Left renal cortex interstitium (tissue), 4 donors: ENCODE results near the gene GADD45GIP1. TPM values are rescaled to one million over a fixed set of nuclear protein-coding genes. Genes with fewer than 3 reads are reported as not detected.

Experiments
- DNase-seq, 4 donors: peaks; one replicate each; pipeline ENCODE4 v3.0.0-alpha.2; 2013; ENCODE audit warnings: low read depth in 4 of 4, low spot score in 2 of 4, missing footprints in 1 of 4
- polyA plus RNA-seq, 4 donors: library from polyadenylated mRNA; unstranded; fragments of 120-200 nt; gene quantifications; one replicate each; pipeline ENCODE4 v1.2.1, GENCODE V29; 2013; ENCODE audit not compliant: insufficient read length in 4 of 4

GADD45GIP1 gene
- 10 to 100 TPM; 29.9 to 54.1 (median 39.2) TPM for polyA plus RNA-seq

DNA sequence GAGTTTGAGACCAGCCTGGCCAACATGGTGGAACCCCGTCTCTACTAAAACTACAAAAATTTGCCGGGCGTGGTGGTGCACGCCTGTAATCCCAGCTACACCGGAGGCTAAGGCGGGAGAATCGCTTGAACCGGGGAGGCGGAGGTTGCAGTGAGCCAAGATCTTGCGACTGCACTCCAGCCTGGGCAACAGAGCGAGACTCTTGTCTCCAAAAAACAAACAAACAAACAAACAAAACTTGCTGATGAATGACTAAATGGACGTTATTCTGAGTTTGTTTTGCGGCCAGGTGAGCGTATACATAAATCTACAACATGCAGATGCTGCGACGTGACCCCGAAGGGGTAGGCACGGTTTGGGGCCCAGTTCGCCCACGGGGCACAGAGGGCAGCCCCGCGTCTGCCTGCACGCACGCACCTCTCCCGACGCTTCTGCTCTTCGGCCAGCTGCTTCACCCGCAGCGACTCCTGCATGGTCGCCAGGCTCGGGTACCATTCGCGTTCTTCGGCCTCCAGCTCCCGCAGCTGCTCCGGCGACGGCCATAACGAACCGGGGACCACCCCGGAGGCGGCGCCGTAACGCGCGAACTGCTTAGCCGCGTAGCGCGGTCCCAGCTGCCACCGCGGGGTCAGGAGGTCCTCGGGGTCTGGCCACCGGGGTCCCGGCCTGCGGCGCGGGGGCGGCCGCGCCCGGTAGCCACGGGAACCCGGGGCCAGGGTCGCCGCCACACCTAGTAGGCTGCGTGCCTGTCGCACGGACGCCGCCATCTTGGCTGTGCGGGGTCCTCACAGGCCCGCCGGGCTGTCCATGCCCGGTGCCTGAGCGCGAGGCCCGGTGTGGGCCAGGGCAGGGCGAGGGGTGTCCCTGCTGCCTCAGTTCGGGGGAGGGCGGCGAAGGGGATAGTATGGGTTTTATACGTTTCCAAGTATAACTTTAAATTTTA, at the start of gene GADD45GIP1:
Gene GADD45GIP1 (minus strand): TSS at position 778 of the 943 bp plus-strand sequence. CDS start 11 bp downstream, at position 767.
- DNase-seq = peak in 2 of 4 donors; percentile 52 to 66

DNA sequence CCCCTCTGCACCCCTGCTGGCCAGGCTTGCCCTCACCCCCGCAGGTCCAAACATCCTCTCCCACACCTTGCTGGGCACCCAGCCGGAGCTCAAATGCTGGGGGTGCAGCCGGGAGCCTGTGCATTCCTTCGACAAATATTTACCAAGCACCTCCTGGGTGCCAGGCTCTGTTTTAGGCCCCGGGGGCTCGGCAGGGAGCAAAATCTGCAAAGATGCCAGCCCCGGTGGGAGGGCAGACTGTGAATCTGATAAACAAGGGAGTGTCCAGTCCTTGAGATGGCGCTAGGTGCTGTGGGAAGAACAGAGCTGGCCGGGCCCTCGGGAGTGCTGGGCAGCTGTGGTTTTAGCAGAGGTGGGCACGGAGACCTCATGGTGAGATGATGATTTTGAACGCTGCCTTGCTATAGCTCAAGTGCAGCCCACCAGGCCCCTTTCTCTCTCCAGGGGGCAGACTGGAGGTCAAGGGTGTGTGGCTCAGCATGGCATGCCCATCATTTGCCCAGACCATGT, 48.9 kb upstream of the GADD45GIP1 start:
- DNase-seq = no peak

DNA sequence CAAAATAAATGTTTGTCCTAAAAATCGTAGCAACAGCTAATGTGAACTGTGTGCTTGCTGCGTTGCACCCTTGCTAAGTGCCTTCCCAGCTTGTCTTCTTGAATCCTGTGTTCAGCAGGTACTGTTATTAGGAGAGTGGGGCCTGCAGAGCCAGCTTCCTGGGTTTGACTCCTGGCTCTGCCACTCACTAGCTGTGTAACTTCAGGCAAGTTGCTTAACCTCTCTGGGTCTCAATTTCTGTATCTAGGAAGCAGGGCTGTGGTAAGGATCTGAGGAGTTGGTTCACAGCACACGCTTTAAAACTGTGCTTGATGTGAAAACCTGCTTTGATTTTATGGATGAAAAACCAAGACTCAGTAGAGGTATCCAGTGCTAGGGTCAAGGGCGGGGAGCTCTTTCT, 48.2 kb upstream of the GADD45GIP1 start:
- DNase-seq = no peak

DNA sequence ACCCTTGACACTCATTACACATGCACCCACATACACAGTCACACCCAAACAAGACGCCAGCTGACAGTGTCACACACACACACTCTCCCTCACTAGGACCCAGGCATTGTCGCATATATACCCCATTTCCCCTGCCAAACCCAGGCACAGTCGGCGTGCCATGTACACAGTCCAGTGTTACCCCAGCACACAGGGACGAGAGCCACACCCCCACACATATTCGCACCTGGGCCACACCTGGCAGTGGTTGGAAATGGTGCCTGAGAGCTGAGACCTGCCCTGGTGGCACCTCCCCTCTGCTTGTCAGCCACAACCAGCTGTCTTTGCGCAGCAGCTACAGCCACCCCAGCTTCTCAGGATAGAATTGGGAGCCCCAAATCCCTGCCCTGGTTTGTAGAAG, 47.2 kb upstream of the GADD45GIP1 start:
- DNase-seq = no peak

DNA sequence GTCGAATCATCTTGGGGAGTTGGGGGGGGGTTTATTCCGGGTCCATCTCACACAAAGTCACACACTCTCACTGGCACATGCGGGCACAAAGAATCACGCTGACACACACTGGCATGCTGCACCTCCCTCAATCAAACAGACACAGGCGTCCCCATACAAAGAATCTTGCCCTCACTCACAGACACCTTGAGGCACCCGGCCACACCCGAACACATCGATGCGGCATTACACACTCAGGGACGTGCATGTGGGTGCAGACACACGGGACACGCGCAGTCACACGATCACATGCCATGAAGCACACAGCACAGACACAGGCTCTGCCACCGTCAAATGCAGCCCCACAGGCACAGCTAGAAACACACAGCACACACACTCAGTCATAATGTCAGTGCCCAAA, 46.1 kb upstream of the GADD45GIP1 start:
- no peak for DNase-seq

DNA sequence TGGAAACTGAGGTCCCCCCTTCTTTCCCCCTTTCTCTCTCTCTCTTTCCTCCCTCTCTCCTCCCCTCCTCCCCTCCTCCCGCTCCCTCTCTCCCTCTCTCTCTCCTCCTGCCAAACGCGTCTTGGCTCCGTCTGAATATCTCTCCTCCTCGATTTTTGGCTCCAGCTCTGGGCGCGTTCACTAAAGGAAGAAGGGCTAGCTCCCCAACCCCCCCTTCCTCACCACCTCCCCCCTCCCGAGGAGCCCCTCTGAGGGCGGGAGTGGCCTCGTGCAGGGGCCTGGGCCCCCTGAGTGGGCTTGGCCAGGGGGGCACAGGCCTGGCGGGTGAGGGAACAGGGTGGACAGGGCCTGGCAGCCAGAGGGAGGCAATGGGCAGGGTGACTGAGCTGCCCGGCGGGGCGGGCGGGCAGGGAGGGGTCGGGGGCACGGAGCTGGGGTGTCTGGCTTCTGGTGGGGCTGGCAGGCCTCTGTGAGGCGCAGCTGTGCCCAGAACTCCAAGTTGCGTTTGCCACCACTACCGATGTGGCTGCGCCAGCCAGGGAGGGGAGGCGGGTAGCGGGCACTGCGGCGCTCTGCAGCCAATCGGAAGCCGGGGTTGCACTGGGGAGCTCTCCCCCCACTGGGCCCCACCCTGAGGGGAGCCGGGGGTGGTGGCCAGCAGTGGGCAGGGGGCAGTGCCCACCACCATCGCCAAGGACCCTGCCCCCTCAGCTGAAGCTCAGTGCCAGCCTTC, 45.3 kb upstream of the GADD45GIP1 start:
- DNase-seq = no peak

DNA sequence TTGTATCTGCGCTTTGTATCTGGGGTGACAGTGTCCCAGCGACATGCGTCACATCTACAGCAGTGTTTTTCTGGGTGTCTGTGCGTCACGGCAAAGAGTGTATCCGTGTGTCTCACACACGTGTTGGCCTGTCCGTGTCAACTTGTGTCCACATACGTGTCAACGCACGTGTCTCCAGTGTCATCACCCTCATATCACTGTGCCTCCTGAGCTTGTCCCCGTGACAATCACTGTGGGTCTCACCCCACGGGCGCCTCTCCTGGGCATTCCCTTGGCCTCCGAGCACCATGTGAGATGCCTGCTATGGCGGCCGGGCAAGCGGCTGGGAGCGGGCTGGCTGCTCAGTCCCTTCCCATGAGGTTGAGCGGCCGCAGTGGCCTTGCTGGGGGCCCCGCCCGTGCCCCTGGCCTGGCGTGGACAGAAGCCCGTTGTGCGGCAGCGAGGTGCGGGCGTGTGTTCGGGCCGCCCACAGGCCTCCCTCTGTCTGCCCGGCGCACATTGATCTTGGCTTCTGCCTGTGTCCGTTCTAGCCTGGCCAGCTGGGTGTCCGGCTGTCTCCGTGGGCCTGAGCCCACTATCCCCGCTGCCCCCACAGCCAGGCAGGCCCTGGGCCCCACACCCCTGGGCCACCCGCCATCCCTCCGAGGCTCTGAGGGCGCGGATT, 44.6 kb upstream of the GADD45GIP1 start:
- no peak for DNase-seq

DNA sequence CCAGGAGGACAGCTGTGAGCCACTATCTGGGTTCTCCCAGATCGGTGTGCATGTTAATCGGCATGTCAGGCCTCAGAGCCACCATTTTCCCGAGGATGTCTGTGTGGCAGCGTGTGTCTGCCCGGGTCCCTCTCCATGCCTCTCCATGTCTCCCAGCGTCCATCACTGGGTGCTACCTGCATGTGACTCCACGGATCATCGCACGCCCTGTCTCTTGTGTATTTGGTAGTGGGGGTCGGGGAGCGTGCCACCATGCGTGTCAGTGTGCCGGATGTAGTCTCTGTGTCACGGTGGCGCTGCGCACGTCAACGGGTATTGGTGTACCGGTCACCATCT, 44.1 kb upstream of the GADD45GIP1 start:
- DNase-seq = no peak

DNA sequence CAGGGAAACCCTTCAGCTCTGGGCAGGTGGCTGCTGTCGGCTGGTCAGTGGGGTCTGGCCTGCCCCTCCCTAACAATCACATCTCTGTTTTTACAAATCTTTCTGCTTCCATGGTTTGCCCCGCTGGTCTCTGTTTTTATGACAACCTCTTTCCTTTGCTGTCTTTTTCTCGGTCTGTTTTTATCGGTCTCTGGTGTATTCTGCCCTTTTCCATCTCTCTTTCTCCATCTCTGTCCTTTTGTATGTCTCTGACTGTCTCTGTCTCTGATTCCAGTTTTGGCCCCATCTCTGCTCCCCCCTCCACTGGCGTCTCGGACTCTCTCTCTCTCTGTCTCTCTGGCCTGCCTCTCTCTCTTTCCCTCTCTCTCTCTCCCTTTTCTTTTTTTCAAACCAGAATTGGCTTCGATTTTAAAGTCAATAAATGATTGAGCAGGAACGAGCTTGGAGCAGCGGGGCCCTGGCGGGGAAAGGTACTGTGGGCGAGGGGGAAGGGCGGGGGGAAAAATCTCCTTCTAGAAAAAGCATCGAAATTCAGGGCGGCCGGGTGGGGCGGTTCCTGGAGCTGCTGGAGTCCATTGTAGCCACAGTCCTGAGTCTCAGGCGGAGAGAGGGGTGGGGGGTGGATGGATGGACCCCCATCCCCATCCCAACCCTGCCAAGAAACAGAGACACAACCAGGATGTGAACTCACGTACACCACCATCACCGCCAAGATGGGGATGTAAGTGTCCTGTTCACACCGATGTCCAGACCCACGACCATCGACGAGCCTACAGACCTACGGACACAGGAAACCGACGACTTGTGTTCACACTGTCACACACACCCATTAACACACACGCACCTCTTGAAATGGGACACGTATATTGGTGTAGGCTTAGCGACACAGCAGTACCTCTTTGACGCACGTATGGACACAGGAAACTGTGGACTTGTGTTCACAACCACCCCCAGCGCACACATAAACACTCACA, 41.2 kb upstream of the GADD45GIP1 start:
- no peak for DNase-seq

DNA sequence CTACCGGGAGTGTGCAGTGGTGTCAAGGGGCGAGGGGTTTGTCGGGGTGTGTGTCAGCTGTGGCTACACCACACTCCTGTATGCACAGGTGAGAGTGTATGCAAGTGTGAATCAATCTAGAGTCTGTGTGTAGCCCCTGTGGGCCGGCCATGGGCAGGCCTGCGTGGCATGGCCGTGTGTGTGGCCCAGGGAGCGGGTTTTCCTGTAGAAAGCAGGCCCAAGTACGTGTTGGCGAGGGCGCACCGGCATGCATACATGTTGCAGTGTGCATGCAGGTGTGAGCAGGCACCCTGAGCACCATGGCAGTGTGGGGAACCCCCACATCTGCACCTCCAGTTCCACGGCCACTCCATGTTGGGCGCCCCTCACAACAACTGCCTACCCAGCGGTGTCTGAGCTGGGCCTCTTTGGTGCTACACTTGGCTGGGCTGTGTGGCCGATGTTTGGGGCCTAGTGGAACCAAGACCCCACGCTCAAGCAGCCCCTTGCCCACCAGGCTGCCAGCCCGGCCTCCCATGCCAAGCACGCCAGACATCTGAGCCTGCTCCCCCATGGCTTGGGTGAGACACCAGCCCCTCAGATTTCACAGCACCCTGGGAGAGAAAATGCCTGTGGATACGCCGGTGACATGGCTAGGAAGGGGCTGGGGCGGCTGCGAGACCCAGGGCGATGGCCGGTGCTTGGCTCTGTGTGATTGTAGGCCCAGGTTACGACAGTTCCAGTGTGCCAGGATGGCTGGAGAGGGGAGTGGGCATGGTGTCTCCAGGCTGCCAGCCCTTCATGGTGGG, 40.4 kb upstream of the GADD45GIP1 start:
- DNase-seq = no peak

DNA sequence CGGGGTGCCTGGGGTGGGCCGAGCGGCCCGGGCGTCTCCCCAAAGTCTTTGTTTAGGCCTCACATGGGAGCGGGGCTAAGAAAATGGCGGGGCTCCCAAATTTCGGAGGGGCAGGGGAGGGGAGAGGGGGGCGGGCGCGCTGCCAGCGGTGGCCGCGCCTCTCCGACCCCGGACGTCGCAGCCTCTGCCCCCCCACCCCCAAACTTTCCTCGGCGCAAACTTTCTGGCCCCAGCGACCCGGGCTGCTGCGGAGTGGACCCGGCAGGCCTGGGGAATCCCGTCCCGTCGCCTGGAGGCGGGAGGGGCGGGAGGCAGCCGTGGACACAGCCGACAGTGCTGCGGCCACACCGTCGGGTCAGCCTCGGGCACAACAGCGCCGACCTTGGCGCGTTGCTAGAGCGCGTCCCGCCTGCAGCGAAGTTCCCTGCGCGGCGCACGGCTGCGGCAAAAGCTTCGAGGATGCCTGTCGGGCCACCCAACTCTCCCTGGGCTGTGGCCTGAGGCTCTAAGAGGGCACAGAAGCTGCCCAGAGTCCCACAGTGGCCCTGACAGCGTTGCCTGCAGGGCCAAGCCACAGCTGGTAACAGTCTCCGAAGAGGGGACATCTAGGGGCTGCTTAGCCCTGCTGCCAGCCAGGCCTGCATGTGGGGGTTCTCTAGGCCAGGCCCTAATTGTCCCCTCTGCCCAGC, 39.5 kb upstream of the GADD45GIP1 start:
- DNase-seq = no peak

DNA sequence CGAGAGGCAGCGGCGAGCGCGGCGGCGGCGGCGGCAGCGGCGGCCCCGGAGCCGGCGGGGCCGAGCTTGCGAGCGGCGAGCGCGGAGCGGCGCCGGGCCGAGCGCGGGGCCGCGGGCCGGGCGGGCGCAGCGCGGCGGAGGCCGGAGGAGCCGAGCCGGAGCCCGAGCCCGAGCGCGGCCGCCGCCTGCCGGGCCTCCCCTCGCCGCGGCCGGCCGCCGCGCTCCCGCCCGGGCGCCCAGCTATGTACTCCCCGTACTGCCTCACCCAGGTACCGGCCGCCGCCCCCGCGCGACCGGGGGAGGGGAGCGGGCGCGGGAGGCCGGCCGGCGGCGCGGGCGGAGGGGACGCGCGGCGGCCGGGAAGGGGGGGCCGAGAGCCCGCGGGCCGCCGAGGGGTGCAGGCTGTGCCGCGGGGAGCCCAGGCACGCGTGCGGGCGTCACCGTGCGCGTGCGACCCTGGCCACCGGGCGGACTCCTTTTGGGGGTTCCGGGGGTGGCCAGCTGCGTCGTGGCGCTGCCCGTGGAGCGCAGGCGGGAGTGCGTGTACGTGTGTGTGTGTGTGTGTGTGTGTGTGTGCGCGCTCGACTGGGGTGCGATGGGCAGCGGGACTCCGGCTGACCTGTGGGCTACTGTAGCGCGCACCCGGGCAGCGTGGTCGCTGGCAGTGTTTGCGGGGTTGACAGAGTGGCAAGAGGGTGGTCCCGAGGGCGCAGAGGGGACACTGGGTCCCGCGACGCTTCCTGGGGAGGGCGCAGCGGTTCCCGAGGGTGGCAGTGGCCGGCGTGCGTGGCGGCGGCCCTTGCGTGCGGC, 38.8 kb upstream of the GADD45GIP1 start:
- no peak for DNase-seq

DNA sequence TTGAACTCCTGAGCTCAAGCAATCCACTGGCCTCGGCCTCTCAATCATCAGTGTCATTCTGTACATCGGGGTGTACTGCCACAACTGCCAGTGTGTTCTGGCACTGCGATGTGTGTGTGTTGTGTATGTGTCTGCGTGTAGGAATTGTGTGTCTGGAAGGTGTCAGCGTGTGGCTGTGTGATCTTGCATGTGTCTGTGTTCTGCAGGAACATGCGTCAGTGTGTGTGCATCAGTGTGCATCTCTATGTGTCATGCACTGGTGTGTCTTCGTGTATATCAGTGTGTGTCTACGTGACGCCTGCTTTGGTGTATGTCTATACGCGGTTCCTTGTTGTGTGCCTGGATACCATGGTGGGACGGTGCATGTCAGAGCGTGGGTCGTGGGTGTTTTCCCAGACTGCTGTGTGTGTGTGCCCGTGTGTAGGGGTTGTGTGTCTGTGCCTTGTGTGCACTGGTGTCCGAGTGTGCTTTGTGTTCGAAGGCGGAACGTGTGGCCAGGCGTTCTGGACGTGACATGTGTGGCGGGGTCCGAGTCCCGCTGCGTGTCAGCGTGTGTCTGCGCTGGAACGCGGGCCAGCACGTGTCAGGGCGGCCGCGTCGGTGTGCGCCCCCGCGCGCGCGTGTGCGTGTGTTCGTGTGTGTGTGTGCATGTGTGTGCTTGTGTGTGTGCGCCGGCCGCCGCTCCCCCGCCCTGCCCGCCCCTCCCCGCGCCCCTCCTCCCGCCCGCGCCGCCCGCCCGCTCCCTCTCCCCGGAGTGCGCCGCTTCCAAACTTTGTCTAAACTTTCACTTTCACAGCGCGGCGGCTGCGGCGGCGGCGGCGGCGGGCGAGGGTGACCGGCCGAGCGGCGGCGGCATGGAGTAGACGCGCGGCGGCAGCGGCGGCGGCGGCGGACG, 37.9 kb upstream of the GADD45GIP1 start, which contains the start of gene NFIX:
Gene NFIX (plus strand): TSS at position 775 of the 895 bp plus-strand sequence. CDS start 363 bp downstream, outside the sequence.
- no peak for DNase-seq

DNA sequence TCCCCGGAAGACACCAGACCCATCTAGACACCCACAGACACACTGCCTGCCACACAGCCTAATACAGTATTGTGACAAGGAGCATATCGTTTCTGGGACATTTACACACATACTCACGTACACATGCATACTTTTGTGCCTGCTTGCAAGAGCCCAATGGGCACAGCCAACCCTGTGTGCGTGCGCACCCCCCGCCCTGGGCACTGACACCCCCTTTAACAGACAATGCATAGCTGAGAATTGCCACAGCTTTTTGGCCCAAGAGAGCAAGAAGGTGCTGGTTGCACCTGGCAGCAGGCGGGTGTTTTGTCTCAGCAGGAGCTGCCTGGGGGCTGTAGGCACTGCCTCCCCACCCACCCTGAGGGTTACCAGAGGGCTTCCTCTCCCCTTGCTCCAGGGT, 36.5 kb upstream of the GADD45GIP1 start:
- no peak for DNase-seq

DNA sequence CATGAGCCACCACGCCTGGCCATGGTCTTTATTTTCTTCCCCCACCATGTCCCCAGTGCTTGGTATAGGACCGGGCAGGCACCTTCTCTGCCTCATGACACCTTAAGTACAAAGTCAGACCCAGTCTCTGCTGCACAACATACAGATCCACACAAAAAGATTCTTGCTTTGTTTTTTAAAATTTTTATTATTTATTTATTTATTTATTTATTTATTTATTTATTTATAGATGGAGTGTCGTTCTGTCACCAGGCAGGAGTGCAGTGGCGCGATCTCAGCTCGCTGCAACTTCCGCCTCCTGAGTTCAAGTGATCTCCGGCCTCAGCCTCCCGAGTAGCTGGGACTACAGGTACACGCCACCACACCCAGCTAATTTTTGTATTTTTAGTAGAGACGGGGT, 35.7 kb upstream of the GADD45GIP1 start:
- DNase-seq = no peak

DNA sequence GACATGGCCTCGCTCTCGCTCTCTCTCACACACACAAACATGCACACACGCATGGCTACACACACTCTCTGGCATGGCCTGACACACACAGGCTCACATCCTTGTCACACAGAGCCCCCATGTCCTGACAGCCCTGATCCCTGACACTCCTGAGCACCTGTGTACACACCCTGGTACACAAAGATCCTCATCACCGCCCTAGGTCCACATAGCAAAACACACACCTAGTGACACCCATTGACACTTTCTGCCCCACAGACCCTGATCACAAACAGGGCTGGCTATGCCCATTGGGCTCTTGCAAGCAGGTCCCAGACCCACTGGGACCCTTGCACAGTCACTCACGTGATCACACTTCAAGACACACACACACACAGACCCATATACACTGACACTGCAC, 34.3 kb upstream of the GADD45GIP1 start:
- DNase-seq = no peak
